HepG2 (cell line): Measurements from ENCODE around the gene DDC. TPM values are rescaled to one million over a fixed set of nuclear protein-coding genes. Genes with fewer than 3 reads are reported as not detected.

Experiments
- CSRNP1 ChIP-seq: sonication (generic); formaldehyde crosslinking; IDR thresholded peaks from 2 replicates; pipeline ENCODE4 v1.8.1; 2023; ENCODE audit warnings: mild to moderate bottlenecking, missing genetic modification reagents
- E2F2 ChIP-seq: sonication (generic); formaldehyde crosslinking; IDR thresholded peaks from 2 replicates; pipeline ENCODE4 v1.4.0; 2020; ENCODE audit warnings: missing genetic modification reagents, borderline replicate concordance
- EED ChIP-seq: sonication (generic); formaldehyde crosslinking; IDR thresholded peaks from 2 replicates; pipeline ENCODE4 v1.5.0; 2020; ENCODE audit warnings: mild to moderate bottlenecking, missing genetic modification reagents
- GABPB1 ChIP-seq: IDR thresholded peaks from 2 replicates; pipeline ENCODE4 v1.6.1; 2016; ENCODE audit warnings: mild to moderate bottlenecking, missing genetic modification reagents, moderate library complexity, missing compliant biosample characterization
- GLI4 ChIP-seq: sonication (generic); formaldehyde crosslinking; IDR thresholded peaks from 2 replicates; pipeline ENCODE4 v1.5.1; 2020; ENCODE audit warnings: missing genetic modification reagents, mild to moderate bottlenecking, moderate library complexity, borderline replicate concordance
- GMEB2 ChIP-seq: IDR thresholded peaks from 2 replicates; pipeline ENCODE4 v1.6.1; 2016; ENCODE audit warnings: missing biosample characterization, missing genetic modification reagents, low read depth
- JDP2 ChIP-seq: sonication (generic); formaldehyde crosslinking; IDR thresholded peaks from 2 replicates; pipeline ENCODE4 v1.8.1; 2022; ENCODE audit warnings: missing genetic modification reagents, borderline replicate concordance
- KLF13 ChIP-seq: sonication (generic); formaldehyde crosslinking; IDR thresholded peaks from 2 replicates; pipeline ENCODE4 v1.4.0; 2020; ENCODE audit warnings: mild to moderate bottlenecking, missing genetic modification reagents
- MTF1 ChIP-seq: sonication (generic); formaldehyde crosslinking; IDR thresholded peaks from 2 replicates; pipeline ENCODE4 v1.5.0; 2020; ENCODE audit warnings: missing genetic modification reagents
- NCOA1 ChIP-seq: sonication (generic); formaldehyde crosslinking; IDR thresholded peaks from 2 replicates; pipeline ENCODE4 v1.9.0; 2021; ENCODE audit warnings: missing genetic modification reagents
- PAX8 ChIP-seq: sonication (generic); formaldehyde crosslinking; IDR thresholded peaks from 2 replicates; pipeline ENCODE4 v1.8.0; 2022; ENCODE audit warnings: mild to moderate bottlenecking, missing genetic modification reagents, borderline replicate concordance
- POLR2A ChIP-seq, 2 experiments: IDR thresholded peaks; 2 replicates each; pipeline ENCODE4 v1.6.1; 2011; ENCODE audit warnings: low read depth in 2 of 2, low read length in 2 of 2, mild to moderate bottlenecking in 1 of 2, moderate library complexity in 1 of 2; ENCODE audit not compliant: insufficient read depth in 1 of 2
- RAD51 ChIP-seq: fragments of 450-650 bp; IDR thresholded peaks from 2 replicates; pipeline ENCODE4 v1.6.1; 2016; ENCODE audit warnings: borderline replicate concordance
- RFX1 ChIP-seq: fragments of 450-650 bp; IDR thresholded peaks from 2 replicates; pipeline ENCODE4 v1.6.1; 2017
- SMC3 ChIP-seq: IDR thresholded peaks from 2 replicates; pipeline ENCODE4 v1.6.1; 2011; ENCODE audit warnings: low read length, improper control_type of control experiment
- SRSF4 ChIP-seq: fragments of 200-400 bp; formaldehyde crosslinking; IDR thresholded peaks from one replicate; pipeline ENCODE4 v1.6.1; 2018; ENCODE audit warnings: mild to moderate bottlenecking, low read depth, low read length, moderate library complexity; ENCODE audit not compliant: poor library complexity, severe bottlenecking
- ZGPAT ChIP-seq: IDR thresholded peaks from 2 replicates; pipeline ENCODE4 v1.6.1; 2016; ENCODE audit warnings: mild to moderate bottlenecking
- ZNF205 ChIP-seq: IDR thresholded peaks from 2 replicates; pipeline ENCODE4 v1.6.1; 2018; ENCODE audit warnings: missing biosample characterization, missing genetic modification reagents
- ZNF569 ChIP-seq: sonication (generic); formaldehyde crosslinking; IDR thresholded peaks from 2 replicates; pipeline ENCODE4 v1.5.0; 2020; ENCODE audit warnings: mild to moderate bottlenecking, missing genetic modification reagents, moderate library complexity, borderline replicate concordance
- ZNF577 ChIP-seq: sonication (generic); formaldehyde crosslinking; IDR thresholded peaks from 2 replicates; pipeline ENCODE4 v1.4.0; 2020; ENCODE audit warnings: mild to moderate bottlenecking, low read depth, missing genetic modification reagents, borderline replicate concordance
- ZNF713 ChIP-seq: sonication (generic); formaldehyde crosslinking; IDR thresholded peaks from 2 replicates; pipeline ENCODE4 v1.4.0; 2020; ENCODE audit warnings: mild to moderate bottlenecking, missing genetic modification reagents
- ZNF737 ChIP-seq: sonication (generic); formaldehyde crosslinking; IDR thresholded peaks from 2 replicates; pipeline ENCODE4 v1.5.0; 2020; ENCODE audit warnings: missing genetic modification reagents, mild to moderate bottlenecking, borderline replicate concordance
- ZNF747 ChIP-seq: sonication (generic); formaldehyde crosslinking; IDR thresholded peaks from 2 replicates; pipeline ENCODE4 v1.8.1; 2023; ENCODE audit warnings: missing genetic modification reagents, mild to moderate bottlenecking, borderline replicate concordance
- ZNF773 ChIP-seq: sonication (generic); formaldehyde crosslinking; IDR thresholded peaks from 2 replicates; pipeline ENCODE4 v1.4.0; 2020; ENCODE audit warnings: missing genetic modification reagents, borderline replicate concordance
- ZNF850 ChIP-seq: sonication (generic); formaldehyde crosslinking; conservative IDR thresholded peaks from 2 replicates; pipeline ENCODE4 v1.9.0; 2021; ENCODE audit warnings: mild to moderate bottlenecking, missing genetic modification reagents
- ZNF879 ChIP-seq: sonication (generic); formaldehyde crosslinking; IDR thresholded peaks from 2 replicates; pipeline ENCODE4 v1.8.1; 2023; ENCODE audit warnings: missing genetic modification reagents
- polyA plus RNA-seq, 8 experiments: library from polyadenylated mRNA; depleted of rRNA in 3 of 8; stranded (reverse) in 7 of 8; unstranded in 1 of 8; fragments of >200 nt; fragmentation: Illumina TruSeq in 4 of 8; extraction: Trizol in 4 of 8; gene quantifications; 2 replicates each; pipeline versions ENCODE4 v1.2.1 to v1.2.3, GENCODE V29; 2011 to 2016; ENCODE audit warnings: low read depth in 4 of 8, missing spikeins in 1 of 8, mixed read lengths in 1 of 8; ENCODE audit not compliant: insufficient read depth in 1 of 8
- total RNA-seq, 5 experiments: library from RNA; depleted of rRNA; stranded (reverse); fragments of >200 nt; fragmentation: Illumina TruSeq; extraction: Trizol; gene quantifications; 2 replicates each; pipeline ENCODE4 v1.2.3, GENCODE V29; 2016; ENCODE audit warnings: low read depth in 1 of 5

The DDC gene
- total and polyA plus RNA-seq, 2 of the 13 experiments (the other 11 are each of a cell fraction or from before 2014, with no cell fraction given): 11.7 to 93.3 TPM

GRCh38 chr7:50591480-50592438, 26.6 kb upstream of the DDC start (continued):
- no peak for TF ChIP-seq GMEB2 (CRISPR knock-in tag)
- TF ChIP-seq GLI4 (CRISPR knock-in tag): no peak
- TF ChIP-seq ZNF850 (CRISPR knock-in tag): no peak
- TF ChIP-seq ZNF577 (CRISPR knock-in tag): no peak
- no peak for TF ChIP-seq ZNF205 (CRISPR knock-in tag)
- TF ChIP-seq GABPB1 (CRISPR knock-in tag): no peak
- no peak for TF ChIP-seq ZNF713
- TF ChIP-seq ZNF747 (CRISPR knock-in tag): peak; percentile 18; the same call in 1 of the 2 replicates
- TF ChIP-seq POLR2A (IDR thresholded peaks at IDR 0.05; ENCODE audit: insufficient read depth in 1 of 2, low read depth in 2 of 2, low read length in 2 of 2): no peak
- TF ChIP-seq SRSF4: no peak
- TF ChIP-seq JDP2 (CRISPR knock-in tag): no peak
- no peak for TF ChIP-seq CSRNP1 (CRISPR knock-in tag)
- no peak for TF ChIP-seq ZNF773 (CRISPR knock-in tag)
- no peak for TF ChIP-seq KLF13 (CRISPR knock-in tag)
- no peak for TF ChIP-seq PAX8 (CRISPR knock-in tag)
- TF ChIP-seq ZNF879 (CRISPR knock-in tag): no peak
- no peak for TF ChIP-seq ZNF737 (CRISPR knock-in tag)
- no peak for TF ChIP-seq RAD51
- TF ChIP-seq SMC3: no peak
- TF ChIP-seq E2F2 (CRISPR knock-in tag): no peak
- TF ChIP-seq ZGPAT (CRISPR knock-in tag): peak; percentile 63
- no peak for TF ChIP-seq ZNF569 (CRISPR knock-in tag)
- no peak for TF ChIP-seq MTF1 (CRISPR knock-in tag)
- 0 out of 2 replicates have a peak, but pooled peaks have one; percentile 63 for TF ChIP-seq NCOA1 (CRISPR knock-in tag)
- no peak for TF ChIP-seq RFX1
- TF ChIP-seq EED: no peak
